Common myeloid progenitor, CD34-positive (primary cell): ENCODE measurements around the gene SAGE1.
"Not testable (repeated sequence)": the region's sequence is repeated elsewhere in the genome, so short reads cannot be mapped to it uniquely, and the experiment has no call there.

Experiments used
- CTCF ChIA-PET: fragments of 350-600 bp; sonication (Branson Sonifier 250); formaldehyde crosslinking; loops from one replicate; lab custom pipeline; 2021; ENCODE audit warnings: antibody characterized with exemption; lab: Charles Lee
- POLR2A ChIA-PET: fragments of 350-600 bp; sonication (Branson Sonifier 250); formaldehyde crosslinking; loops from one replicate; lab custom pipeline; 2021; ENCODE audit warnings: antibody characterized with exemption; lab: Charles Lee
- DNase-seq, 3 donors: peaks; one replicate each; pipeline versions ENCODE4 v3.0.0 to v3.0.0-alpha.2; 2013
- H3K27ac ChIP-seq, 2 experiments: 1 replicate in 1 of 2; 2 replicates in 1 of 2; pipeline ENCODE4 v1.7.0; 2013; ENCODE audit warnings: inconsistent platforms in 2 of 2, low read length in 2 of 2, mild to moderate bottlenecking in 2 of 2, low read depth in 1 of 2, moderate library complexity in 1 of 2; ENCODE audit not compliant: severe bottlenecking in 2 of 2, insufficient read depth in 1 of 2, poor library complexity in 1 of 2
- H3K27me3 ChIP-seq, 5 experiments: replicated peaks in 2 of 5; 1 replicate in 3 of 5; 2 replicates in 2 of 5; pipeline versions ENCODE4 v1.6.1 to v1.7.0; 2013; ENCODE audit warnings: low read length in 4 of 5, mild to moderate bottlenecking in 2 of 5, moderate library complexity in 2 of 5, inconsistent platforms in 1 of 5; ENCODE audit not compliant: insufficient read depth in 5 of 5, control insufficient read depth in 4 of 5
- H3K36me3 ChIP-seq, 4 experiments: 1 replicate in 2 of 4; 2 replicates in 2 of 4; pipeline versions ENCODE4 v1.6.1 to v1.7.0; 2013; ENCODE audit warnings: low read length in 3 of 4, control low read depth in 1 of 4, mild to moderate bottlenecking in 1 of 4; ENCODE audit not compliant: control insufficient read depth in 4 of 4, insufficient read depth in 4 of 4
- H3K4me1 ChIP-seq, 4 experiments: 1 replicate in 3 of 4; 2 replicates in 1 of 4; pipeline versions ENCODE4 v1.6.1 to v1.7.1; 2013; ENCODE audit warnings: low read length in 3 of 4, mild to moderate bottlenecking in 3 of 4, control low read depth in 1 of 4, inconsistent platforms in 1 of 4, moderate library complexity in 1 of 4; ENCODE audit not compliant: control insufficient read depth in 4 of 4, insufficient read depth in 4 of 4; ENCODE audit errors: control extremely low read depth in 1 of 4
- H3K4me3 ChIP-seq, 7 experiments: 1 replicate in 4 of 7; 2 replicates in 3 of 7; pipeline versions ENCODE4 v1.5.1 to v1.7.0; 2013; ENCODE audit warnings: mild to moderate bottlenecking in 7 of 7, low read length in 6 of 7, moderate library complexity in 6 of 7, inconsistent platforms in 2 of 7, low read depth in 2 of 7, control low read depth in 1 of 7; ENCODE audit not compliant: insufficient read depth in 4 of 7, control insufficient read depth in 1 of 7; ENCODE audit errors: extremely low read depth in 1 of 7
- H3K9me3 ChIP-seq, 5 experiments: 1 replicate in 4 of 5; 2 replicates in 1 of 5; pipeline versions ENCODE4 v1.6.1 to v1.7.1; 2013; ENCODE audit warnings: low read length in 4 of 5, mild to moderate bottlenecking in 2 of 5, inconsistent platforms in 1 of 5, low read depth in 1 of 5, moderate library complexity in 1 of 5; ENCODE audit not compliant: control insufficient read depth in 4 of 5, insufficient read depth in 2 of 5; ENCODE audit errors: control extremely low read depth in 1 of 5
- WGBS: methylation state at CpG from one replicate; pipeline ENCODE4 v1.1.5; 2013; ENCODE audit not compliant: insufficient coverage; 5-methylcytosine and 5-hydroxymethylcytosine counted together

The SAGE1 gene

DNA sequence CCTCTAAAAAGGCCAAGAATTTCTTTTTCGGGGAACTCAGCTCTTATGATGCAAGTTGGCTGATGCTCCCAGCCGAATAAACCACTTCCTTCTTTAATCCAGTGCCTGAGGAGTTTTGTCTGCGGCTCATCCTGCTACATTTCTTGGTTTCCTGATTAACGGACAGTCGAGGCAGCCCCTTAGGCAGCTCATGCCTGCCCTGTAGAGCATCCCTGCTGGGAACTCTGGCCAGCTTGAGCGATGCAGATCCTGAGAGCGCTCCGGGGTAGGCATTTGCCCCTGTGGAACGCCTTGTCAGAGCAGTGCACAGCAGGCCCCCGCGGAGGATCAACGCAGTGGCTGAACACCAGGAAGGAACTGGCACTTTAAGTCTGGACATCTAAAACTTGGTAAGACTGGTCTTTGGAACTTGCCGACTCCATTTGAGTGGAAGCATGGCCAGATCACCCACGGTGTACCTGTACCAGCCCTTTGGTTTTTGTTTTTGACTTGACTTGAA lies 3.4 kb upstream of the SAGE1 start:
- Histone ChIP-seq H3K4me3 (peak overlapping the region in 1 of 7 experiments; percentile 5), H3K4me1 (no peaks in the 10 kb centered on the region), H3K36me3 (no peaks in the 10 kb centered on the region), H3K27ac (no peak overlapping the region), H3K27me3 (no peaks in the 10 kb centered on the region), H3K9me3 (no peaks in the 10 kb centered on the region)
- ChIA-PET CTCF (no interaction called here), POLR2A (no interaction called here)
- WGBS = 85% methylated on average over 13 of the region's 14 CpGs
- DNase-seq = peak in 1 of 3 donors; percentile 15

DNA sequence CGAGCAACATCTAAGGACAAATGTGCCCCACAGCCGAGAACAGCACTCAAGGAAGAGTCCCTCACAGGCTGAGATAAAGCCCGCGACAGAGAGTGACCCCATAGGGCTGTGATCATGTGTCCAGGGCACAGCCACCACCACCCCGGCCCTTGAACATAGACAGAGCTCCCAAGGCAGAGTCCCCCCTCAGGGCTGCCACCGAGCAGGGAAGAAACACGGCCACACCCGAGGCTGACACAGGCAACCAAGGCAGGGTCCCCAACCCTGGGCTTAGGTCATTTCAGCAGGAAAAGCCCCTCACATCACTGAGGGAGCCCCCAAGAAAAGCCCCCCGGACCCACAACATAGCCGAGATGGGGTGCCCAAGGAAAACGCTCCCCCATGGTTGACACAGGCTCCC lies 735 bp upstream of the SAGE1 start:
- ChIA-PET POLR2A (no interaction called here), CTCF (no interaction called here)
- WGBS = 94% methylated on average over 11 of the region's 11 CpGs
- no peak overlapping the region for H3K27ac ChIP-seq
- H3K36me3 ChIP-seq = no peaks in the 10 kb centered on the region
- H3K4me3 ChIP-seq = no peak overlapping the region
- H3K9me3 ChIP-seq = no peaks in the 10 kb centered on the region
- DNase-seq = no peak
- no peaks in the 10 kb centered on the region for H3K27me3 ChIP-seq
- H3K4me1 ChIP-seq = no peaks in the 10 kb centered on the region

GRCh38 chrX:135910251-135910650 lies 16.7 kb downstream of the SAGE1 start:
- WGBS = 83% methylated on average over 4 of the region's 5 CpGs
- POLR2A ChIA-PET = no interaction called here
- CTCF ChIA-PET = no interaction called here

GRCh38 chrX:135914404-135914803 lies 20.9 kb downstream of the SAGE1 start:
- H3K27me3 ChIP-seq = peaks cover 0 to 2% (median 0%) of the 10 kb centered on the region in 5 experiments
- no peaks in the 10 kb centered on the region for H3K36me3 ChIP-seq
- peak in 2 of 3 donors; percentile 5 to 21 for DNase-seq
- no peaks in the 10 kb centered on the region for H3K9me3 ChIP-seq
- no peaks in the 10 kb centered on the region for H3K4me1 ChIP-seq
- no peak overlapping the region for H3K4me3 ChIP-seq
- H3K27ac ChIP-seq = no peak overlapping the region
- CTCF ChIA-PET = no interaction called here
- POLR2A ChIA-PET = no interaction called here
- WGBS = 92% methylated on average over 4 of the region's 5 CpGs

More at GRCh38 chrX:135910251-135910650, 16.7 kb downstream of the SAGE1 start:
- no peaks in the 10 kb centered on the region for H3K36me3 ChIP-seq
- no peak overlapping the region for H3K27ac ChIP-seq
- no peaks in the 10 kb centered on the region for H3K9me3 ChIP-seq
- H3K27me3 ChIP-seq = peaks cover 0 to 2% (median 0%) of the 10 kb centered on the region in 5 experiments
- H3K4me3 ChIP-seq = no peak overlapping the region
- H3K4me1 ChIP-seq = no peaks in the 10 kb centered on the region
- no peak for DNase-seq

DNA sequence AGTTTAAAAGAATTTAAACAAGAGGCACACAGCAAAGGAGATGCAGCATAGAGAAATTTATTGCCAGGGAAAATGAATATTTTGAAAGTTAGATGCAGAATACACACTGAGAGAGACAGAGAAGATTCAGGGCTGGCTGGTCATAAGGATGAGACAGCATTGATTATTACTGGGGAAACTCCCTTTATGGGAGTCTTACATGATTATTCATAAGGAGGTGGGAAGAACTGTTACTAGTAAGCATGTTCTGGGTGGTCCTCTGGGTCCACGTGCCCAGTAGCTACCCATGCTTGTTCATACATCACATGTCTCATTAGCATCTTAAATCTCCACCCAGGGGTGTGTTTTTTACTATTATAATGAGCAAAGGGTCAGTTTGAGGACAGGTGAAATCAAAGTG lies 27.0 kb downstream of the SAGE1 start:
- H3K4me3 ChIP-seq, H3K4me1 ChIP-seq, H3K27me3 ChIP-seq, POLR2A ChIA-PET, H3K27ac ChIP-seq, H3K9me3 ChIP-seq, H3K36me3 ChIP-seq, DNase-seq: not testable (repeated sequence)
- CTCF ChIA-PET = interaction anchor here (0.8 to 2.6 kb wide), 3 partner anchors 10 to 436 kb away, joined by 3 to 8 read pairs (median 4); no protein-coding TSS in a partner anchor
- WGBS = no CpG with 5 or more reads among the region's 1 CpG

GRCh38 chrX:135923353-135923752 lies 29.8 kb downstream of the SAGE1 start:
- peak in 1 of 3 donors; percentile 5 for DNase-seq
- H3K4me3 ChIP-seq = no peak overlapping the region
- WGBS = 74% methylated on average over 5 of the region's 5 CpGs
- H3K4me1 ChIP-seq = no peaks in the 10 kb centered on the region
- no peak overlapping the region for H3K27ac ChIP-seq
- no peaks in the 10 kb centered on the region for H3K36me3 ChIP-seq
- CTCF ChIA-PET = interaction anchor here (0.9 kb wide), 1 partner anchor 87 kb away, joined by 3 read pairs; no protein-coding TSS in a partner anchor
- POLR2A ChIA-PET = no interaction called here
- H3K9me3 ChIP-seq = no peaks in the 10 kb centered on the region
- no peaks in the 10 kb centered on the region for H3K27me3 ChIP-seq

- no peaks in the 10 kb centered on the region for H3K4me1 ChIP-seq
- POLR2A ChIA-PET = no interaction called here
- CTCF ChIA-PET = no interaction called here
- H3K36me3 ChIP-seq = no peaks in the 10 kb centered on the region
- no peak overlapping the region for H3K27ac ChIP-seq
- H3K9me3 ChIP-seq = no peaks in the 10 kb centered on the region
- H3K27me3 ChIP-seq = peaks cover 0 to 3% (median 0%) of the 10 kb centered on the region in 5 experiments
- no peak overlapping the region for H3K4me3 ChIP-seq
- no peak for DNase-seq
- 74% methylated on average over 2 of the region's 2 CpGs for WGBS
These were observed 34.4 kb downstream of the SAGE1 start for GRCh38 chrX:135927897-135928296.
